CD4-positive, alpha-beta T cell treated with Interleukin-2 at 100 ng/mL for 4 hours (primary cell): ENCODE measurements around the gene NME1.
A peak's percentile ranks its signal among the peaks of the same experiment; 100 is the strongest.
"Not testable (repeated sequence)": the region's sequence is repeated elsewhere in the genome, so short reads cannot be mapped to it uniquely, and the experiment has no call there.

Experiments used
- DNase-seq: peaks from one replicate; pipeline ENCODE4 v3.0.0-alpha.2; 2020; ENCODE audit warnings: low spot score

The NME1 gene

GRCh38 chr17:51147650-51148049 lies 5.7 kb upstream of the NME1 start:
- no peak for DNase-seq

GRCh38 chr17:51149163-51149562 lies 4.2 kb upstream of the NME1 start:
- DNase-seq: no peak

- no peak for DNase-seq
Observed at GRCh38 chr17:51150932-51151331, 2.4 kb upstream of the NME1 start.

- no peak for DNase-seq
Observed at GRCh38 chr17:51152766-51153209, 571 bp upstream of the NME1 start.

GRCh38 chr17:51154176-51154575 lies 817 bp downstream of the NME1 start:
- DNase-seq: peak; percentile 6

- DNase-seq: no peak
Observed at GRCh38 chr17:51155416-51155815, 2.1 kb downstream of the NME1 start.

- DNase-seq: no peak
Observed at GRCh38 chr17:51159604-51160003, 6.2 kb downstream of the NME1 start.

- DNase-seq: no peak
Observed at GRCh38 chr17:51161541-51161940, 8.2 kb downstream of the NME1 start.

GRCh38 chr17:51164911-51165679 lies 11.7 kb downstream of the NME1 start:
- no peak for DNase-seq

GRCh38 chr17:51165680-51166197 lies 12.4 kb downstream of the NME1 start:
- DNase-seq: no peak

GRCh38 chr17:51166198-51166986 lies 13.0 kb downstream of the NME1 start, which contains the start of gene NME2:
Gene NME2 (plus strand): TSS chr17:51166411. CDS start chr17:51166831, 420 bp downstream.
- DNase-seq: peak; percentile 57

GRCh38 chr17:51166987-51167931 lies 13.9 kb downstream of the NME1 start:
- DNase-seq: peak; percentile 51

- no peak for DNase-seq
Observed at GRCh38 chr17:51169340-51169739, 16.0 kb downstream of the NME1 start.

GRCh38 chr17:51170736-51171135 lies 17.4 kb downstream of the NME1 start:
- no peak for DNase-seq

GRCh38 chr17:51172030-51172429 lies 18.7 kb downstream of the NME1 start:
- DNase-seq: not testable (repeated sequence)

- DNase-seq: no peak
Observed at GRCh38 chr17:51180486-51180885, 27.1 kb downstream of the NME1 start.

- DNase-seq: no peak
Observed at GRCh38 chr17:51184124-51184523, 30.8 kb downstream of the NME1 start.

GRCh38 chr17:51185763-51186332 lies 32.5 kb downstream of the NME1 start:
- DNase-seq: no peak

- DNase-seq: no peak
Observed at GRCh38 chr17:51188271-51188833, 35.0 kb downstream of the NME1 start.

- DNase-seq: no peak
Observed at GRCh38 chr17:51189162-51189561, 35.8 kb downstream of the NME1 start.

GRCh38 chr17:51189628-51190027 lies 36.3 kb downstream of the NME1 start:
- DNase-seq: no peak
